Epithelial cell of umbilical artery (primary cell): Measurements from ENCODE around the gene ZXDB. TPM values are rescaled to one million over a fixed set of nuclear protein-coding genes. Genes with fewer than 3 reads are reported as not detected.

Experiments
- total RNA-seq: library from RNA; depleted of rRNA; stranded (reverse); fragments of >200 nt; gene quantifications from 2 replicates; pipeline ENCODE4 v1.2.3, GENCODE V29; 2014

The ZXDB gene
- total RNA-seq: 6.5 and 11.1 TPM in 2 replicates

DNA sequence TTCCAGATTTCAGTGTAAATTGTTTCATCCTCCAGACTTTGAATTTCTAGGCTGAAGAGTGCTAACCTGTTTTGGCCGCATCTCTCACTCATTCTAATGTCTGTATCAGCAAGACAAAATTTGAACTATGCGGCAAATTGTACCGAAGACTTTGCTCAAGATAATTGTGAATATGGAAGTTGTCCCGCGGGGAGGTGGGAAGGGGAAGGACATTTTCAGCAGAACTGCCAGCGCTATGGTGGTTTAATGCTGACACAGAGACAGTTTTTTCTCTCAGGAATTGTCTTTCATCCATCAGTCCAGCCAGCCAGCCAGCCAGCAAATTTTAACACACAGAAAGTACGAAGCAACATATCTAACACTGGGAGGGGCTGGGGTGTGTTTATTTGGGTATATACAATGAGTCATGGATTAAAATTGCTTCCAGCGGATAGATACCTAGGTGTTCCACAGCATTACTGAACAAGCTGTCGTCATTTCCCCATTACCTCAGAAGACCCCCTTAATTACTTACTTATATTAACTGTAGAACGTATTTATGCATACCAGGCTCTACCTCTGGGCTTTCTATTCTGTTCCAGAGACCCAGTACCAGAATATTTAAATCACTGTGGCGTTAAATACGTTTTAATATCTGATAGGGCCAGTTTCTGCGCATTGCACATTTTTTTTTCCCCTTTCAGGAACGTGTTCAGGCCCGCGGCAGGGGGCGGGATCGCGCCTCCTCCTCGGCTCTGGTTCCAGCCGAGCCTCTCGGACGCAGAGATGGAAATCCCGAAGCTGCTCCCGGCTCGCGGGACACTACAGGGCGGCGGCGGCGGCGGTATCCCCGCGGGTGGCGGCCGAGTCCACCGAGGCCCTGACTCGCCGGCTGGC, at the start of gene ZXDB:
Gene ZXDB, plus strand, starts transcription at position 728 of the 876 bp plus-strand sequence. Its CDS starts 38 bp downstream, at position 766.

Other genes with a start within 250 kb of the ZXDB start
- under 0.01 TPM in 1 of 2 replicates, not detected in the other for gene NLRP2B, start 88.2 kb downstream of the ZXDB start, total RNA-seq